GM12873 (cell line): ENCODE measurements around the gene MTHFD2L.

Experiments used
- TF ChIP-seq, protein P1 (sequence below): IDR thresholded peaks from 2 replicates; pipeline ENCODE4 v1.5.1; 2012; ENCODE audit warnings: low read depth, mild to moderate bottlenecking, moderate library complexity, low read length, control low read depth; ENCODE audit not compliant: insufficient read depth; ENCODE audit errors: missing control alignments

The MTHFD2L gene

DNA sequence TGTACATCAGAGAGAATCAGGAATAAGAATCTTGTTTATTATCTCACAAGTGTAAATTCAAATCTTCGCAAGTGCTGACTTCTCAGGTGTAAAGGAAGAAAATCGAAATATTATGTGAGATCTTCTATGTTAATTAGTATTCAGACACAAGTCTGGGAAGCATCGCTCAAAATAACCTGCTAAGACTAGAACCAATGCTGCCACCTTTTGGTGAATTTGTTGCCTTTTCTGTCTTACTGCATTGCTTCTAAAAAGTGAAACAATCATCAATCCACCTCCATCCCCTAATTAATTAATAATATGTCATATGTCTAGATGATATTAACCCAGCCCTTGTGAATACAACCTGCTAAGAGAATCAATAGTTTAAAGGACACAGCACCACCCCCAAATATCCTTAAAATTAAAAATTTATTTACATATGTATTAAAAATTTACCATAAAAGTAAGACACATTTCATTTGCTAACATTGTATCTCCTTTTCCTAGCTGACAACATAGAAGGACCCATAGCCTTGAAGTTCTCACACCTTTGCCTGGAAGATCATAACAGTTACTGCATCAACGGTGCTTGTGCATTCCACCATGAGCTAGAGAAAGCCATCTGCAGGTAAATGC lies 153.9 kb downstream of the MTHFD2L start:
- TF ChIP-seq, protein P1, sequence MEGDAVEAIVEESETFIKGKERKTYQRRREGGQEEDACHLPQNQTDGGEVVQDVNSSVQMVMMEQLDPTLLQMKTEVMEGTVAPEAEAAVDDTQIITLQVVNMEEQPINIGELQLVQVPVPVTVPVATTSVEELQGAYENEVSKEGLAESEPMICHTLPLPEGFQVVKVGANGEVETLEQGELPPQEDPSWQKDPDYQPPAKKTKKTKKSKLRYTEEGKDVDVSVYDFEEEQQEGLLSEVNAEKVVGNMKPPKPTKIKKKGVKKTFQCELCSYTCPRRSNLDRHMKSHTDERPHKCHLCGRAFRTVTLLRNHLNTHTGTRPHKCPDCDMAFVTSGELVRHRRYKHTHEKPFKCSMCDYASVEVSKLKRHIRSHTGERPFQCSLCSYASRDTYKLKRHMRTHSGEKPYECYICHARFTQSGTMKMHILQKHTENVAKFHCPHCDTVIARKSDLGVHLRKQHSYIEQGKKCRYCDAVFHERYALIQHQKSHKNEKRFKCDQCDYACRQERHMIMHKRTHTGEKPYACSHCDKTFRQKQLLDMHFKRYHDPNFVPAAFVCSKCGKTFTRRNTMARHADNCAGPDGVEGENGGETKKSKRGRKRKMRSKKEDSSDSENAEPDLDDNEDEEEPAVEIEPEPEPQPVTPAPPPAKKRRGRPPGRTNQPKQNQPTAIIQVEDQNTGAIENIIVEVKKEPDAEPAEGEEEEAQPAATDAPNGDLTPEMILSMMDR: peak; percentile 61

- TF ChIP-seq, protein P1: no peak
Measured at GRCh38 chr4:74314329-74314728, 156.4 kb downstream of the MTHFD2L start.

- TF ChIP-seq, protein P1: no peak
Measured at GRCh38 chr4:74314944-74315343, 157.0 kb downstream of the MTHFD2L start.

- TF ChIP-seq, protein P1: no peak
Measured at GRCh38 chr4:74315376-74315775, 157.5 kb downstream of the MTHFD2L start.

DNA sequence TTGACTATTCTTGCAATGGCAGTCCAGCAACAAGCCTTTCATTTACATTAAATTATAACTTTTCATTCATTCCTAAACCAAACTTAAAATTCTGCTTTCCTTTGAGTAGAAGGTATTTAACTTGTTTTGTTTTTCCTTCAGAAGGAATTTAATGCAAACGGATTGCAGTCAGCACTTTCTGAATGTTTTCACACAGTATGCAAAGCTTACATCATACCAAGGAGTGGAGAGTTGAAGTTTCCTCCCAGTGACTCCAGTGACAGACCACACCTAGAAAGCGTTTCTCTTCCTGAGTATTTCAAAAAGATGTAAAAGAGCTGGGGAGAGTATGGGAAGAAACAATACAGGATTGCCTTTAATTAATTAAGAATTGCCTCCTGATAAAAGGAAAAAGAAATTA lies 158.5 kb downstream of the MTHFD2L start:
- TF ChIP-seq, protein P1: no peak

GRCh38 chr4:74317616-74318246 lies 159.8 kb downstream of the MTHFD2L start:
- TF ChIP-seq, protein P1: no peak

GRCh38 chr4:74318276-74318675 lies 160.4 kb downstream of the MTHFD2L start:
- TF ChIP-seq, protein P1: no peak
